ENCODE results near the gene BCAS3. TPM values are rescaled to one million over a fixed set of nuclear protein-coding genes. Genes with fewer than 3 reads are reported as not detected.

Gene BCAS3
- total RNA-seq, 1 experiment from 2014 or later = 14.4 TPM

- no peak for TF ChIP-seq EZH2 (IDR thresholded peaks at IDR 0.05; ENCODE audit: borderline replicate concordance, low read depth, low read length, poor library complexity, severe bottlenecking)
- TF ChIP-seq CTCF (conservative IDR thresholded peaks at IDR 0.05; ENCODE audit: low read depth, low read length) = no peak
- no peaks in the 10 kb centered on the region for H3K36me3 ChIP-seq (ENCODE audit: insufficient read depth, low read length, poor library complexity, severe bottlenecking)
- no peaks in the 10 kb centered on the region for H3K9me3 ChIP-seq (ENCODE audit: low read depth, low read length, poor library complexity, severe bottlenecking)
- ChIA-PET POLR2A (ENCODE audit: low non-redundant PET) (no interaction called here), CTCF (no interaction called here)
- no TSS peak for BruUV-seq (replicated peaks)
- DNase-seq (ENCODE audit: low spot score) = no peak
- intact Hi-C loops (cut with micrococcal nuclease; ENCODE audit: unreplicated experiment) = no loop called here
- no peaks in the 10 kb centered on the region for H3K27me3 ChIP-seq (replicated peaks; ENCODE audit: insufficient read depth, low read depth, low read length, poor library complexity)
- H3K27ac ChIP-seq (ENCODE audit: low read depth, low read length, poor library complexity, severe bottlenecking) = no peak overlapping the region
- H3K4me3 ChIP-seq (ENCODE audit: low read depth, low read length, poor library complexity, severe bottlenecking) = no peak overlapping the region
- H3K4me1 ChIP-seq (ENCODE audit: insufficient read depth, low read length, poor library complexity, severe bottlenecking) = peaks cover 7% of the 10 kb centered on the region
These were observed 155.0 kb downstream of the BCAS3 start for GRCh38 chr17:60832631-60833030.

GRCh38 chr17:60840456-60840855, 162.8 kb downstream of the BCAS3 start:
- no TSS peak for BruUV-seq (replicated peaks)
- POLR2A ChIA-PET (ENCODE audit: low non-redundant PET) = interaction anchor here (0.7 kb wide), 1 partner anchor 33 kb away, joined by 4 read pairs; no protein-coding TSS in a partner anchor
- Histone ChIP-seq H3K4me3 (ENCODE audit: low read depth, low read length, poor library complexity, severe bottlenecking) (no peak overlapping the region), H3K27ac (ENCODE audit: low read depth, low read length, poor library complexity, severe bottlenecking) (no peak overlapping the region), H3K4me1 (ENCODE audit: insufficient read depth, low read length, poor library complexity, severe bottlenecking) (no peaks in the 10 kb centered on the region), H3K9me3 (ENCODE audit: low read depth, low read length, poor library complexity, severe bottlenecking) (no peaks in the 10 kb centered on the region), H3K36me3 (ENCODE audit: insufficient read depth, low read length, poor library complexity, severe bottlenecking) (no peaks in the 10 kb centered on the region), H3K27me3 (replicated peaks; ENCODE audit: insufficient read depth, low read depth, low read length, poor library complexity) (no peaks in the 10 kb centered on the region)
- no peak for DNase-seq (ENCODE audit: low spot score)
- TF ChIP-seq CTCF (conservative IDR thresholded peaks at IDR 0.05; ENCODE audit: low read depth, low read length) (no peak), EZH2 (IDR thresholded peaks at IDR 0.05; ENCODE audit: borderline replicate concordance, low read depth, low read length, poor library complexity, severe bottlenecking) (no peak)
- CTCF ChIA-PET = no interaction called here
- intact Hi-C loops (cut with micrococcal nuclease; ENCODE audit: unreplicated experiment) = no loop called here

- intact Hi-C loops (cut with micrococcal nuclease; ENCODE audit: unreplicated experiment) = no loop called here
- DNase-seq (ENCODE audit: low spot score) = no peak
- Histone ChIP-seq H3K9me3 (ENCODE audit: low read depth, low read length, poor library complexity, severe bottlenecking) (no peaks in the 10 kb centered on the region), H3K27ac (ENCODE audit: low read depth, low read length, poor library complexity, severe bottlenecking) (no peak overlapping the region), H3K4me3 (ENCODE audit: low read depth, low read length, poor library complexity, severe bottlenecking) (no peak overlapping the region), H3K4me1 (ENCODE audit: insufficient read depth, low read length, poor library complexity, severe bottlenecking) (no peaks in the 10 kb centered on the region), H3K36me3 (ENCODE audit: insufficient read depth, low read length, poor library complexity, severe bottlenecking) (no peaks in the 10 kb centered on the region), H3K27me3 (replicated peaks; ENCODE audit: insufficient read depth, low read depth, low read length, poor library complexity) (no peaks in the 10 kb centered on the region)
- BruUV-seq (replicated peaks) = no TSS peak
- TF ChIP-seq CTCF (conservative IDR thresholded peaks at IDR 0.05; ENCODE audit: low read depth, low read length) (no peak), EZH2 (IDR thresholded peaks at IDR 0.05; ENCODE audit: borderline replicate concordance, low read depth, low read length, poor library complexity, severe bottlenecking) (no peak)
- ChIA-PET CTCF (no interaction called here), POLR2A (ENCODE audit: low non-redundant PET) (no interaction called here)
These were observed 167.4 kb downstream of the BCAS3 start for GRCh38 chr17:60845012-60845411.

Data from A673 (cell line).